ENCODE measurements around the gene DENND1A.

- no peak for TF ChIP-seq TCF7L2 (IDR thresholded peaks at IDR 0.05; ENCODE audit: low read depth, low read length)
- no peak for TF ChIP-seq CTCF (IDR thresholded peaks at IDR 0.05)
Measured at GRCh38 chr9:123525424-123525823, 404.5 kb downstream of the DENND1A start.
